Stimulated activated CD4-positive, alpha-beta T cell treated with anti-CD3 and anti-CD28 coated beads, Interleukin-4, amount 100 ng/mL, for 24 hours (primary cell): ENCODE results near the gene BAAT.
"Not testable (repeated sequence)": the region's sequence is repeated elsewhere in the genome, so short reads cannot be mapped to it uniquely, and the experiment has no call there.

ENCODE experiments used
- DNase-seq: peaks from one replicate; pipeline ENCODE4 v3.0.0-alpha.2; 2020

BAAT gene

DNA sequence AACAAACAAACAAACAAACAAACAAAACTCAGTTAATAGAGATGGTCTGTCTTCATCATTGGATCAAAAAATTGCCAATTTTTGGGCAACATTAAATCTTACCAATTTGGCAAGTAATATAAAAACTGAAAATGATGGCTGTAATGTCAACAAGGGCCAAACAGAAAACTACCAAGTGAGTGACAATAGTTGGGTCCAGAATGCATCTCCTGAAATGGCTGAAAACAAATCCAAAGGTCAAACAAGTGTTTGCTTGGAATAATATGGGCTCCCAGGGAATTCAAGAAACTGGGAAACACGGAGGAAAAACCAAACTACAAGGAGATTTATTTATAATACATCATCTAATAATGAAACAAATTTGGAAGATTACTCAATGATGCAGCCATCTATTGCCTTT lies 25.1 kb downstream of the BAAT start:
- DNase-seq, result no peak

DNA sequence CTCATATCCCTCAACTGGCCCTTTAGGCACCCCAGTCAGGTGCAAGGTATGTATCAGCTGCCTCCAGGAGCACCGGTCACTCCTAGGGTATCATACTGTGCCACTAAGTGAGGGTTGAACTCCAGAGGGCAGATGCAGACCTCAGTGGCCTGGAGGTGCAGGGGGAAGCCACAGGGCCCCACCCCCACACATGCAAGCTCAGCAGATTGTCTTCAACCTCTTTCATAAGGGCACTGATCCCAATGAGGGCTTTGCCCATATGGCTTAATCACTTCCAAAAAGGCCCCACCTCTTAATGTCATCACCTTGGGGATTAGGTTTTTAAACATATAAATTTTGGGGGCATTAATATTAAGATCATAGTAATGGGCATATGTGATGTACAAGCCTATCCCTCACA lies 28.2 kb downstream of the BAAT start:
- no peak for DNase-seq

DNA sequence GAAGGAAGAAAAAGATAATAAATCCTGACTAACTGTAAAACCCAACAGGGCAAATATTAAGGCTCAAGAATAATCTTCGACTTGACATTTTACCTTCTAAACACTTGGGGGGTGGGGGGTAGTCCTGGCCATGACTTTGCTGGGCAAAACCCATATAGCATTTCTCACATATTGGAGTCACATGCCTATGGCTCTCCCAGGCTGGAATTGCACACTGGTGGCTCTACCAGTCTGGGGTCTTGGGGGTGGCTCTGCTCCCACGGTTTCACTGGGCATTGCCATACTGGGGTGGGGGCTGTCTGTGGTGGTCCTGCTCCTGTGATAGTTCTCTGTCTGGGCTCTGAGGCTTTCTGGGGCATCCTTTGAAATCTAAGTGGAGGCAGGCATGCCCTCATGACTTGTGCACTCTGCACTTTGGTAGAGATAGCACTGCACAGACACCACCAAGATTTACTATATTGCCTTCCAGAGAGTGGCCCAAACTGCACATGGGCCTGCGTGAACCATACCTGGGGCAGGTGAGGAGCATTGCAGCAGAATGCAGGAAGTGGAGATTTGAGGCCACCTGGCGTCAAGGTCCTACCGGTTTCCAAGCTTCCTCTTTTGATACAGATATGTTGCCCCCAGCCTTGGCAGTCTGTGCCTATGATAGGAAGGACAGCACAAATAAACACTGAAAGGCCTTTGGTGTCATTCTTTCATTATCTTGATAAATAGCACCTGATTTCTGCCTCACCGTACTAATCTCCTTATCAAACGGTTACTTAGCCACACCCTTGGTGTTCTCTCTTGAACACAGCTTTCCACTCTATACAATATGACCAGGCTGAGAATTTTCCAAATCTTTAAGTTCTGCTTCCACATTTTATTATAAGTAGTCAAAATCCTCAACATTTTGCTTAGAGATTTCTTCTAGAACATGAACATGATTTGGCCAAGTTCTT lies 29.8 kb downstream of the BAAT start:
- no peak for DNase-seq

DNA sequence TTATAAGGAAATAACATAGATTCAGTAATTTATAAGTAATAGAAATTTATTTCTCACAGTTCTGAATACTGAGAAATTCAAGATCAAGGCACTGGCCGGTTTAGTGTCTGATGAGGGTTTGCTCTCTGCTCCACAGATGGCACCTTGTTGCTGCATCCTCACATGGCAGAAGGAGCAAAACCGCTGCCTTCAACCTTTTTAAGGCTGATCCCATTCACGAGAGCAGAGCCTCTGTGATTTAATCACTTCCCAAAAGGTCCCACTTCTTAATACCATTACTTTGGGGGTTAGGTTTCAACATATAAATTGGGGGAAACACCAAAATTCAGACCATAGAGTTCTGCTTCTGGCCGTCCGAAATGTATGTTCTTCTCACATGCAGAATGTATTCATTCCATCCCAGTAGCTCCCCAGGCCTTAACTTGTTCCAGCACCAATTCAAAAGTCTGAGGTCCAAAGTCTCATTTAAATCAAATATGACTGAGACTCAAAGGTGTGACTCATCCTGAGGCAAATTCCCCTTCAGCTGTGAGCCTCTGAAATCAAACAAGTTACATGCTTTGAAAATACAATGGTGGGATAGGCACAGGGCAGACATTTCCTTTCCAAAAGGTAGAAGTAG lies 30.6 kb downstream of the BAAT start:
- DNase-seq, result no peak

DNA sequence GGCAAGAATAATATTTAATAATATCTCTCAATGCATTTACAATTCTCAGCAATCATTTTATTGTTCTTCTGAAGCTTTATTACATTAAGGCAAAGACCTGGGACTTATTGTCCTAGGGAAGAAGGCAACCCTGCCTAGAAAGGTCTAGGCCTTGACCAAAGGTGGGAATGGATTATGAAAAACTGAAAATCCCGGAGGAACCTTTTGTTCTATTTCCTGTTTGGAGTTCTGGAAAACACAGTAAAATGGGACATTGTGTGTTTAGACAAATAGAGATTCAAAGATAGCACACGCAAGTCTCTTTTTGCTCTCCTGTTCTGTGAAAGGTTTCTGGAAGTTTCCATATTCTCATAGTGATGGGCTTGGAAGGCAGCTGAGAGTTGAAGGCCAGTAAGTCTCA lies 31.1 kb downstream of the BAAT start:
- DNase-seq, result no peak

DNA sequence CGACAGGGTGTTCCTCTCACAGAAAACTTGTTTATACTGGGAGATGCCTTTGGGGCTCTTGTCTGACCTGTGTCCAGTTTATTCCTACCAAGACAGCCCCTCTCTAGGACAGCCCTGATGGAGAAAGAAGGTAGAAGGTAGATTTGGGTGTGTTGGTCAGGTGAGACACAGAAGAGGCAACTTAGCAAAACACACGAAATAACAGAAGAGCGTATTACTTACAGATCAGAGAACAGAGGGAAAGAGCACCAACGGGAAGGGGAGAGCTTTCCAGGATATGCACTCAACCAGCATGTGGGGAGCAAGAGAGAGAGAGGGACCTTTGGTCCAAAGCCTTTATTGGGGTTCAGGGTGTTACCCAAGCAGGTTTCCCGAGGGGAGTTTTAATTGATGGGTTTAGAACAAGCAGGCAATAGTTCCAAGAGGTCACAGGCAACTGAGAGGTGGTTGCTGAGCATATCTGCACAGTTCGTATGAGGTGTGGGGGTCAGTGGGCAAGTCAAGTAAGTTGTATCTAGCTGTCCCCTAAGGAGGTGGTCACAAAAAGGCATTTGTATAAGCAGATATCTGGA lies 31.8 kb downstream of the BAAT start:
- no peak for DNase-seq

DNA sequence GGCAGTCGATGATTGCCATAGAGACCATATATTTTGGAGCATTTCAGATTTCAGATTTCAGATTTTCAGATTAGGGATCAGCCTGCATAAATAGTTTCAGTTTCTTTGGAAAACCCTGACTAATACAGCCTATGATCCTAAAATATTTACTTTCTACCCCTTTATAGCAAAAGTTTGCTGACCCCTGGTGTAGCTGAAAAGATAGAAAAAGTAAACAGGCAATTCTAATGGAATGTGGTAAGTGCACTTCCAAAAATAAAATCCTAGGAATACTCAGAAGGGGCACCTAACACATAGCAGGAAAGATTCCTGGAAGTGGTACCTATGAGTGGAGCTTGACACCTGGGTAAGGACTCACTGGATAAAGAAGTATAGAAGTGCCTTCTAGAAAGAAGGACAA lies 34.5 kb downstream of the BAAT start:
- DNase-seq, result no peak

DNA sequence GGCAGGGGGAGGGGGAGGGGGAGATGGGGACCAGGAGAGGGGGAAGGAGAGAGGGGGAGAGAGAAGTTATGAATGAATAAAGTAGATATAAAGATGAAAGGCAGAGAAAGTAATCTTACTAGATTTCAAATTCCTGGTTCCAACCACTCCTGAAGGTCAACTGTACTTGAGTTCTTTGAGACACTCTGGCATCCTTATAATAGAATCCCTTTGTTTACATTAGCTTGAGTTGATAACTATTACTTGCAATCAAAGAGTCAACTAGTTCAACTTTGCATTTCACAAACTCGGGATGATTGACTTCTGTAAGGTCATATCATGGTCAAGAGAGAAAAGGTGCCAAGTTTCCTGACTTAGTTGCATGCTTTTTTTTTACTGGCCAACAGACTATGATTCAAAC lies 42.2 kb downstream of the BAAT start:
- no peak for DNase-seq

DNA sequence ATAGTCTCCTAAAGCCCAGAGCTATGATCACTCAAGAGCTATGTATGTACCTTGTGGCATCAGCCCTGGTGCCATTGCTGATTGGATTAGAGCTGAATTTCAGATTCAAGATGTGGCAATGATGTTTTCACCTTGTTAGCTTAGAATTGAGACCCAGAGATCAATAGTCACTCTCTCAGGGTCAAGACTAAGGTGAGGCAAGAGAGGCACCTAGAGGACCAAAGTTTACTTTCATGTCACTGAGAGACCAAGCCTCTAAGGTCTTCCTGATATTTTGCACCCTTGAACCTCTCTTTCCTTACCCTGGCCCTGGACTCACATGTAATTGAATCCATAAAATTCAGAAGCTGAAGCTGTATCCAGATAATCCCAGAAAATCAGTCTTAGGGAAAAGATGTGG lies 42.8 kb downstream of the BAAT start:
- DNase-seq, result no peak

DNA sequence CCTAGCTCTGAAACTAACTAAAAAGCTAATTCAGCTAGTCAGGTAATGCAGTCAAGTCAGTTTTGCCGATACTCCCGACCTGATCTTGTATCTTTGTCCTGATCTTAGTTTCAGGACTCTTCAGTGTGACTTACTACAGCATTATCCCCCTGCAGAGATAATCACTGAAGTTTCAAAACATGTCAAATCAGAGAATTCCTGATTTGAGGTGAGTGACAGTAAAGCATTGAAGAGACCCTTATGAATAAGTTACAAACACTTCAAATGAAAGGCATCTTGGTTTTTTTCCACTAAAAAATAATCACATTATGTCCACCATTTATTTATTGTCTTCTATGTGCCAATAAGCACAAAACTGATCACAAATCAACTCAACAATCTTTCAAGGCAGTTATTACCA lies 47.6 kb downstream of the BAAT start:
- no peak for DNase-seq

DNA sequence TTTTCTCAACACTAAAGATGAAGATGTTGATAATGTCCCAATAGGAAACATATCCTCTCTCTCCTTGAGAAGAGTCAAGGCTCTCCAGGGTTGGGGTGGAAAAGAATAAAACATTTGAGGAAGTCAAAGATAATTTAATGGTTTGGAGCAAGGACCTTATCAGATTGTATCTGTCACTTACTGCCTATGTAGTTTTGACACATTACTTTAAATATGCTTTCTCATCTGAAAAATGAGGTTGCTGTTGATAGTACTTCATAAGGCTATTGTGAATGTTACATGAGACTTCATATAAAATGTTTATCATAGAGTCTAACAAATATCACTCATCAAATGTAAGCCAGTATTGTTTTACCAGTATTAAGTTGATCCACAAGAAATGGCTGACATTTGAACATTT lies 48.7 kb downstream of the BAAT start:
- no peak for DNase-seq

DNA sequence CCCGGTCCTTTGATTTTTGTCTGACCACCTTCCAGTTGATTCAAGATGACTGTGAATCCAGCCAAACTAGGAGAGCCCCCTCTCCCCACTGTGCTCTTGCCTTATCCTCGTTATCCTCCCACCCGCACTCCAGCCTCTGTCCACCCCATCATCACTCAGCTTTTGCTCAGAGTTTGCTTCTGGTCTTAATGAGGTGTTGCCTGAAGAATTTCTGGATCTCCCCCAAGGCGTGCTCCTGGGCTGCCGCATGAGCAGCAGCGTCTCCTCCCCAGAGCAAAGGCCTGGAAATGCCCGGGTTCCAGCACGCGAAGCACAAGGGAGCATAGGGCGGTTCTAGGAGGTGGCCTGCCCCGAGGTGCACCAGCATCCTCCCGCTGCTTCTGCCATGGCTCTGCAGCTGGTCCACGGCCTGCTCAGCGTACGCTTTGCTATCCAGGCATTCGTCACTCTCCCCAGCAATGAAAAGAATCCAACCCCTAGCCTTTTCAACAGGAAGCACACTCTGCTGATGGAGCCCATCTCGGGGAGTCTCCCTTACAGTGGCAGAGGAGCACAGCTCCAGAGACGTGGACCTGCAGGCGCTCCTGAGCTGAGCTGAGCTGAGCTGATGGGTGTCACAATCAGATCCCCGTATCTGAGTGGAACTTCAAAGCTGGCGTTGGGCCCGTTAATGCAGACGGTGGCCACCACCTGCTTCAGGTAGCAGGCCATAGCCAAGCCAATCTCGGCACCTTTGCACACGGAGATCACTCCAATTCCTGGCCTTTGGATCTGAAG lies 50.7 kb downstream of the BAAT start:
- DNase-seq, result no peak

DNA sequence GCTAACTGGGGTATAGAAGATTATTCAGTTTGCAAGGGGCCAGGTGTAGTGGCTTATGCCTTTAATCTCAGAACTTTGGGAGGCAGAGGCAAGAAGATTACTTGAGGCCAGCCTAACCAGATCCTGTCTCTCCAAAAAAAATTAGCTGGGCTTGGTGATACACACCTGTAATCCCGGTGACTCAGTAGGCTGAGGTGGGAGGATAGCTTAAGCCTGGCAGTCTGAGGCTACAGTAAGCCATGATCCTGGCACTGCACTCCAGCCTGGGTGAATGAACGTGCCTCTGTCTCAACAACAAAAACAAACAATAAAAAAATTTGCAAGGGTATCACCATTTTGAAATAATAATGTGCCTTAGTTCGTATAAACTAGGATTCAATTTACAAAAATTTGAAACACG lies 51.3 kb downstream of the BAAT start:
- DNase-seq, result no peak

DNA sequence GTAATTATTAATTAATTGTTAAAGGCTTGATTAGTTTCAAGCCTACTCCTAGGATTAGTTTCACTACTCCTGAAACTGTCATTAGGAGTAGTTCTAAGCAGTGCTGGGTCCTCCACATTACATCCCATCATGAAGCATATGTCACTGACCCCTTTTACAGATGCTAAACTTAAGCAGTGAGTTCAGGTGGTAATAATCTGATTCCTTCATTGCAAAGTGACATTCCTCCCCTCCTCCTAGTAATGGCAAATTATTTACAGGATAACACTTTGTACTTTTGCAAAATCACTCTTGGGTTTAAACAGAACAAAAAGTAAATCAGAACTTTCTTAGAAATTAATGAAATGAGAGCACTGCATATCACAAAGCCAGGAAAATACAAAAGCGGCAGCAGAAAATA lies 52.4 kb downstream of the BAAT start:
- DNase-seq, result no peak

DNA sequence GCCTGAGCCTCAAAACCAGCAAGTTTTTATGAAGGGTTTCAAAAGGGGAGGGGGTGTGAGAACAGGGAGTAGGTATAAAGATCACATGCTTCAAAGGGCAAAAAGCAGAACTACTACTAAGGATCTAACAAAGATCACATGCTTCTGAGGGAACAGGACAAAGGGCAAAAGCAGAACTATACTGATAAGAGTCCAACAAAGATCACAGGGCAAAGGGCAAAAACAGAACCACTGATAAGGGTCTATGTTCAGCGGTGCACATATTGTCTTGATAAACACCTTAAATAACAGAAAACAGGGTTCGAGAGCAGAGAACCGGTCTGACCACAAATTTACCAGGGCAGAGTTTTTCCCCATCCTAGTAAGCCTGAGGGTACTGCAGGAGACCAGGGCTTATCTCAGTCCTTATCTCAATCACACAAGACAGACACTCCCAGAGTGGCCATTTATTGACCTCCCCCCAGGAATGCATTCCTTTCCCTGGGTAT lies 57.3 kb downstream of the BAAT start:
- not testable (repeated sequence) for DNase-seq

DNA sequence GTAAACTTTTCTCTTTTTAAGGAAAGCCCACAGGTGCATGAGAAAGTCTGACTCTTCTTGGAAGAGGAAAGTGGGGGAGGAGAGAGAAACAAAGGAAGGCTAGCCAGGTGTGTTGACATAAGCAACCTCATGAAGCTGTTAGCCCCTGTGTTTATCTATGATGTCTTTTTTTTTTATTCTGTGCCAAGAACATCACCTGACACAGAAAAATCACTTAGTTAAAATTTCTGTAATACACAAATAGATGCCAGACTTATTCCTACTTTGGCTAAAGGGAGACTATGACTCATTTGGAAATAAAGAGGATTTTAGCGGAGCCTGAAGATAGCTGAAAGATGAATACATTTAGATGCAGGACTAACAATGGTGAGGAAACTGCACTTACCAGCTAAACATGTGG lies 58.3 kb downstream of the BAAT start:
- no peak for DNase-seq

DNA sequence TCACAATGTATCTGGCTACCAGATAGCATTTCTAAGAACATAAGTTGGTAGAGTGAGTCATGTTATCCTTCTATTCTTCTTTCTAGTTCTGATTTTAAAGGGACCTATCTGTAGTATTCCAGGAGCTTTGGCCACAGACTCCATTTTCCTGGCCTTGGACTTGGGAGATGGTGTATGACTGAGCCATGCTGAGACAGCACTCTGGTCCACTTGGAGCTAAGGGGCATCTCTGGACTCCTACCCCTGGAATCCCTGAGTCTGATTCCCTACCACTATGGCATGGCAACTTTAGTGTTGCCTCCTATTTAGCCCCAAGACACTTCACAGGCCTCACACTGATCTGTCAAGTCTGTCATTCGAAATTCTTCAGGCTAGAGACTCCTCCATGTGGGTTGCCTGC lies 58.8 kb downstream of the BAAT start:
- no peak for DNase-seq

DNA sequence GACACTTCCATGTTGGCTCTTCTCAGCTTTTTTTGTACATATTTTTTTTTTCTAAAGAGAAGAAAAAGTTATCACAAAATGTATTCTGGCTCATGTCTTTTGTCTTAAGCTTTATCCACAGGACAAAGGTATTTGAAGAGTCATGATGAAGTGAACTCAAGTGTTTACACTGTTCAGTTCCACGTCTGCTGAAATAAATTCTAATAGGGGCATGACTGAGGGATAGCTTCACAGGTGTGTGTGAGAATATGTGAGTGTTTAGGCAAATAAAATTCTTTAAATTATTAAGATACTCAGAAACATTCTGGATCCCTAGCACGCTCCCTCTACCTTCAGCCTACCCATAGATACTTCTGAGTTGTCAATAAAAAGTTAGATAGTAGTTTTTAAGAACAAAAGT lies 59.8 kb downstream of the BAAT start:
- no peak for DNase-seq

DNA sequence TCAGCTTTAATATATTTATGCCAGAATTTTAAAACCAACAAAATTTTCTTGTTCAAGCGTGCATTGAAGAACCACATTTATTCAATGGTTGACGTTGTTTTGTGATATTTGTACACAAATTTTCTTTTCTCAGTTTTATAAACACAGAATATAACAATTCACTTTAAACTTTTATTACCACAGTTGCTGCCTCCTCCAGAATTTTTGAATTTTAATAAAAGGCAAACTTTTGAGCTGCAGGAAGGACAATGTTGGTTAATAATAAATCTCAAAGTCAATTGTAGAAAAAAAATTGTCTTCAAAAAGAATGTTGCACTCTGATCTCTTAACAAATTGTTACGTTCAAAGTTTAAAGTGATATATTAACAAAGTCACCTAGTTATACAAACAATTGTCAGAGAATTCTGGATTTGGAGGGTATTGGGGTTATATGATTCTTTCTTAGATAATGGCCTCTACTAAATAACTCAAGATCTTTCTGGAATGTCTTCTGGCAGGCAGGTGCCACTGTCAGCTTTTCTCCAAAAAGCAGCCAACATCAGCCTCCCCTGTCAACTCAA lies 60.5 kb downstream of the BAAT start:
- DNase-seq, result no peak

DNA sequence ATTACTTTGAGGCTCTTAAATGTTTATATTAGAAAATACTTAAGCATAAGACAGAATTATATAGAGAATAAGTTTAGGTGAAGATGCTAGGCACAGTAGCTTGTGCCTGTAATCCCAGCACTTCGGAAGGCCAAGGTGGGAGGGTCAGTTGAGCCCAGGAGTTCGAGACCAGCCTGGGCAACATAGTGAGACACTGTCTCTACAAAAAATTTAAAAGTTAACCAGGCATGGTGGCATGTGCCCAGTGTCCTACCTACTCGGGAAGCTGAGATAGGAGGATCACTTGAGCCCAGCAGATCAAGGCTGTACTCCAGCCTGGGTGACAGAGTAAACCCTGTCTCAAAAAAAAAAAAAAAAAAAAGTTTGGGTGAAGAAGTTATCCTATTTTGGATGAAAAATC lies 61.7 kb downstream of the BAAT start:
- DNase-seq, result no peak

DNA sequence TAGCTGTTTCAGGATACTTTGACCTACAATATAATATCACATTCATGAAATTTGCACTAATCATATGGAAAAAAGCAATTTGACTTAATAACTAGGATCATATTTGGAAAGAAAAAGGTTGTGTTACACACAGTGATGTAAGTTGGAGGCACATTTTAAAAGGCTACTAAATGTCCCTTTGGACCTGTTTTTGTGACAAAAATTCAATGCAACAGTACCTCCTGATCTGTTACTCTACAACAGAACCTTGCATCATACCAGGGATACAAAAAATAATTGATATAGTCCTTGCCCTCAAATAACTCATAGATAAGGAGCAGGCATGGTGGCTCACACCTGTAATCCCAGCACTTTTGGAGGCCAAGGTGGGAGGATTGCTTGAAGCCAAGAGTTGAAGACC lies 67.1 kb downstream of the BAAT start:
- DNase-seq, result no peak

DNA sequence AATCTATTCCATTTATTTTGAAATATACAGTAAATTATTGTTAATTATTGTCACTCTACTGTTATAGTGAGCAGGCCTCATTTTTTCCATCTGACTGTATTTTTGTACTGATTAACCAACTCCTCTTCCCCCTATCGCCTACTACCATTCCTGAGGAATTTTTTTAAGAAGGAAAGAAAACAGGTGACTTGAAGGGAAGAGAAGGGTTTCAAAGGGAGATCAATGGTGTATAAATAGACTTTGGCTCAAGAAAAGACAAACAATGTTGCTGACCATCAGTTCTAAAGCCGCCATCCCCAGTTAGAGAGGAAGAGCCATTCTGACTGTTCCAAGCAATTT lies 69.7 kb downstream of the BAAT start:
- DNase-seq, result no peak

DNA sequence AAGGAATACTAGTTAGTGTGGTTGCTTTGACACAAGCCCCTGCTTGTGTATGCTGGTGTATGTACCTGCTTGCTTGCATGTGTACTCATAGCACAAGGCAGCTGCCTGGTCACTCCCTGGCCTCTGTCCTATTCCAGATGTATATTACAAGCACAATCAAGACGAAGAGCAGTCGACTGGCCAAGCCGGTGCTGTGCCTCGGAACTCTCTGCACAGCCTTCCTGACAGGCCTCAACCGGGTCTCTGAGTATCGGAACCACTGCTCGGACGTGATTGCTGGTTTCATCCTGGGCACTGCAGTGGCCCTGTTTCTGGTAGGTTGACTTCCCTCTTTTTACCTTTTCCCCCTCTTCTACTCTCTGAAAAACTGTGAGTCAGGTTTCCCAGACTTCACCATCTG lies 72.1 kb downstream of the BAAT start:
- DNase-seq, result no peak
